SU-DHL-6 (cell line): ENCODE measurements around the gene DGUOK.
A peak's percentile ranks its signal among the peaks of the same experiment; 100 is the strongest.

Source experiments
- H2AFZ ChIP-seq: fragments of 200-600 bp; sonication (generic); 2 replicates; pipeline ENCODE4 v1.6.1; 2014; ENCODE audit warnings: low read depth, mild to moderate bottlenecking, moderate library complexity, mixed read lengths, antibody characterized with exemption, low read length; ENCODE audit not compliant: severe bottlenecking
- H3F3A ChIP-seq: fragments of 200-600 bp; shearing (Covaris generic); 2 replicates; pipeline ENCODE4 v1.6.0; 2016; ENCODE audit warnings: antibody characterized with exemption, mild to moderate bottlenecking; ENCODE audit not compliant: insufficient read depth
- H3K27ac ChIP-seq: fragments of 200-600 bp; sonication (generic); 2 replicates; pipeline ENCODE4 v1.5.1; 2016; ENCODE audit warnings: low read depth, mild to moderate bottlenecking, low read length, moderate library complexity, mixed read lengths
- H3K27me3 ChIP-seq: fragments of 200-600 bp; sonication (generic), shearing (Covaris generic); 2 replicates; pipeline ENCODE4 v1.6.0; 2014; ENCODE audit warnings: mild to moderate bottlenecking, low read length
- H3K36me3 ChIP-seq: fragments of 200-600 bp; sonication (generic); 2 replicates; pipeline ENCODE4 v1.6.1; 2014; ENCODE audit warnings: mild to moderate bottlenecking, low read length, mixed read lengths
- H3K4me2 ChIP-seq: fragments of 300-600, 200-600 bp; shearing (Covaris generic), sonication (generic); 2 replicates; pipeline ENCODE4 v1.6.0; 2014; ENCODE audit warnings: low read length, low read depth, mild to moderate bottlenecking; ENCODE audit not compliant: poor library complexity, severe bottlenecking
- H3K4me3 ChIP-seq: fragments of 200-600 bp; sonication (generic); 2 replicates; pipeline ENCODE4 v1.5.1; 2014; ENCODE audit warnings: antibody characterized with exemption, low read length, mild to moderate bottlenecking, mixed read lengths; ENCODE audit not compliant: insufficient read depth, poor library complexity, severe bottlenecking
- H3K79me2 ChIP-seq: fragments of 200-600 bp; sonication (generic); 2 replicates; pipeline ENCODE4 v1.6.1; 2014; ENCODE audit warnings: mild to moderate bottlenecking, low read length, moderate library complexity; ENCODE audit not compliant: insufficient read depth
- H3K9ac ChIP-seq: fragments of 200-600 bp; sonication (generic); 2 replicates; pipeline ENCODE4 v1.7.0; 2014; ENCODE audit warnings: mild to moderate bottlenecking, low read length
- H3K9me2 ChIP-seq: fragments of 200-600 bp; sonication (generic); replicated peaks from 2 replicates; pipeline ENCODE4 v1.6.1; 2014; ENCODE audit warnings: low read length; ENCODE audit not compliant: insufficient read depth
- H3K9me3 ChIP-seq: fragments of 200-600 bp; sonication (generic); 2 replicates; pipeline ENCODE4 v1.6.1; 2014; ENCODE audit warnings: low read length, mixed read lengths; ENCODE audit not compliant: insufficient read depth
- H4K20me1 ChIP-seq: fragments of 200-600 bp; sonication (generic); 2 replicates; pipeline ENCODE4 v1.6.1; 2014; ENCODE audit warnings: low read depth, mild to moderate bottlenecking, antibody characterized with exemption, low read length, moderate library complexity, mixed read lengths
- EZH2phosphoT487 ChIP-seq: fragments of 200-600 bp; sonication (generic), shearing (Covaris generic); conservative IDR thresholded peaks from 2 replicates; pipeline ENCODE4 v1.6.1; 2018; ENCODE audit warnings: mild to moderate bottlenecking, antibody characterized with exemption, low read length, moderate library complexity, mixed read lengths
- TF ChIP-seq, protein P1 (sequence below): fragments of 200-600 bp; sonication (generic); IDR thresholded peaks from one replicate; pipeline ENCODE4 v1.5.1; 2017; ENCODE audit warnings: antibody characterized with exemption, mild to moderate bottlenecking, low read length, moderate library complexity; ENCODE audit not compliant: insufficient read depth, poor library complexity, severe bottlenecking

DGUOK gene

DNA sequence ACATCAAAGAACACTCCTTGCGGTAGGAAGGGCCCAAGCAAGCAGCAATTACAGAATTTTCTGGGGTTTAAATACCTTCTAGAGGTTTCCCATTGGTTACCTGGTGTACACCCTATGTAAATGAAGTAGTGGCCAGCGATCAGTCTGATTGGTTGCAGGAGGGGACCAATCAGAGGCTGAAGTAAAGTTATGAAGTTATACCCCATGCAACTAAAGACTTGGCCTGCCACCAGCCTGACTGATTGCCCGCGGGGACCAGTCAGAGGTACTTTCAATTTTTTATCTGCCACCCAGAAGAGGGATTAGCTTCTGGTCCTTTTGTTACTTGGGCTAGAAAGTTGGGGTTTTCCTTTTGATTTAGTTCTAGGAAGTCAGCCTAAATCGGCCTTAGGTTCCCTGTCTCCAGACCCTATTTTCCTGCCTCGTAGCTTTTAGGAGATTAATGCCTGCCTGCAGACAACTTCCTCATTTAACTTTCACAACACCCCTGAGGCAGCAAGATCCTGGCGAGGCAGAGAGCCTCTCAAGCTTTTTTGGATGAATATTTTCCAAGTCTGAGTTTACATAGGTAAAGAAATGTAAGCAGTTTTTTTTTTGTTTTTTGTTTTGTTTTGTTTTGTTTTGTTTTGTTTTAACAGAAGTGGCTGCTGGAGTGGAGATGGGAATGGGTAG, 1.5 kb upstream of the DGUOK start:
- H3K27me3 ChIP-seq = no peaks in the 10 kb centered on the region
- no peak overlapping the region for H3K9ac ChIP-seq
- no peaks in the 10 kb centered on the region for H4K20me1 ChIP-seq
- no peak overlapping the region for H3K4me3 ChIP-seq
- H3K9me2 ChIP-seq = no peaks in the 10 kb centered on the region
- TF ChIP-seq, protein P1, sequence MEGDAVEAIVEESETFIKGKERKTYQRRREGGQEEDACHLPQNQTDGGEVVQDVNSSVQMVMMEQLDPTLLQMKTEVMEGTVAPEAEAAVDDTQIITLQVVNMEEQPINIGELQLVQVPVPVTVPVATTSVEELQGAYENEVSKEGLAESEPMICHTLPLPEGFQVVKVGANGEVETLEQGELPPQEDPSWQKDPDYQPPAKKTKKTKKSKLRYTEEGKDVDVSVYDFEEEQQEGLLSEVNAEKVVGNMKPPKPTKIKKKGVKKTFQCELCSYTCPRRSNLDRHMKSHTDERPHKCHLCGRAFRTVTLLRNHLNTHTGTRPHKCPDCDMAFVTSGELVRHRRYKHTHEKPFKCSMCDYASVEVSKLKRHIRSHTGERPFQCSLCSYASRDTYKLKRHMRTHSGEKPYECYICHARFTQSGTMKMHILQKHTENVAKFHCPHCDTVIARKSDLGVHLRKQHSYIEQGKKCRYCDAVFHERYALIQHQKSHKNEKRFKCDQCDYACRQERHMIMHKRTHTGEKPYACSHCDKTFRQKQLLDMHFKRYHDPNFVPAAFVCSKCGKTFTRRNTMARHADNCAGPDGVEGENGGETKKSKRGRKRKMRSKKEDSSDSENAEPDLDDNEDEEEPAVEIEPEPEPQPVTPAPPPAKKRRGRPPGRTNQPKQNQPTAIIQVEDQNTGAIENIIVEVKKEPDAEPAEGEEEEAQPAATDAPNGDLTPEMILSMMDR = no peak
- no peak for TF ChIP-seq EZH2phosphoT487
- peak overlapping the region; percentile 98 for H3K4me2 ChIP-seq
- H2AFZ ChIP-seq = peak overlapping the region; percentile 65
- peaks cover 34% of the 10 kb centered on the region for H3K79me2 ChIP-seq
- peaks cover 19% of the 10 kb centered on the region for H3F3A ChIP-seq
- H3K27ac ChIP-seq = no peak overlapping the region
- no peaks in the 10 kb centered on the region for H3K36me3 ChIP-seq
- 0 out of 2 replicates have a peak, but pooled peaks cover 5% of the 10 kb centered on the region for H3K9me3 ChIP-seq

DNA sequence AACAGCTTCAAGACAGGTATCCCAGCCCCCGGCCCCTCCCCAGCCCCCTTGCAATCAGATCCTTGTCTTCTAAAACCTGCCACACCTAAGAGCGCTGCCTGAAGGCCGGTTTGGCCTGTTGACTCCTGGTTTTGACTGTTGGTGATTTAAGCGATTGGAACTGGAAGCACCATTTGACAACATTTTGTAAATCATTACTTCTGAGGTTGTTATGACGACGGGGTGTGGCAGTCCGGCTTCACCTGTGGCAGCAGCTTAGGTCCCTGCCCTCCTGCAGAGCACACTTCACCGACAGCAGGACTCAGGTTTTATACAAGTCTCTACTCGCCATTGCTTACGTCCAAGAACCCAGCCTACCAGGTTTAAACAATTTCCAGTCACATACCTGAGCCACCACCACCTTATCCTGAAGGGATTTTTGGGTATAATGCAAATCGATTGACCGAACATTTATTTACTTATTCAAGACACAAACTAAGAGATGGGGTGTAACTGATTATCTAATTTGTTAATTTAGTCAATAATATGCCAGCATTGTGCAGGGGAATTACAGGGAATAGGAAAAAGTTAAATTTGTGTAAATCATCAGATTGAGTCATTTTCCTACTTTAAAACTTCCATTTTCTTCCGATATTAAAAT, 707 bp upstream of the DGUOK start:
- no peaks in the 10 kb centered on the region for H3K9me2 ChIP-seq
- H3K36me3 ChIP-seq = no peaks in the 10 kb centered on the region
- peak overlapping the region; percentile 98 for H3K4me2 ChIP-seq
- no peaks in the 10 kb centered on the region for H3K27me3 ChIP-seq
- peak overlapping the region; percentile 35 for H3K4me3 ChIP-seq
- H3K27ac ChIP-seq = peak overlapping the region; percentile 72
- H3K79me2 ChIP-seq = peaks cover 41% of the 10 kb centered on the region
- H4K20me1 ChIP-seq = no peaks in the 10 kb centered on the region
- peak overlapping the region; percentile 65 for H2AFZ ChIP-seq
- H3K9ac ChIP-seq = no peak overlapping the region
- 0 out of 2 replicates have a peak, but pooled peaks cover 5% of the 10 kb centered on the region for H3K9me3 ChIP-seq
- H3F3A ChIP-seq = peaks cover 19% of the 10 kb centered on the region
- no peak for TF ChIP-seq EZH2phosphoT487
- TF ChIP-seq, protein P1 = no peak

DNA sequence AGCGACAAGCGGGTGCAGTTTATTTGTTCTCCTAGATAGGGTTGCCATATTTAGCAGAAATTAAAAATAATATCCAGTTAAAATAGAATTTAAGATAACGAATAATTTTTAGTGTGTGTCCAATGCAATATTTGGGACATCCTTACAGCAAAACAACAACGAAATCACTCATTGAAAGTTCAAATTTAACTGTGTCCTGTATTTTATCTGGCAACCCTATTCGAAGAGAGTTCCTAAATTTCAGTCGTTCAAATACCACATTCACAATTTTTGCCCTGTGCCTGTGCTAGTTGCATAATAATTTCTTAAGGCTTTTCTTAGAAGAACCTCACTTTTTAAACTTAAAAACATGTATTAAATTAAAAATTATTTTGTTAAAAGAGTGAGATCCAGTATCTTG, 664 bp downstream of the DGUOK start:
- Histone ChIP-seq H3K27me3 (no peaks in the 10 kb centered on the region), H3K79me2 (peaks cover 54% of the 10 kb centered on the region), H3K4me3 (peak overlapping the region; percentile 95), H3K9me2 (no peaks in the 10 kb centered on the region), H3K4me2 (peak overlapping the region; percentile 98), H2AFZ (peak overlapping the region; percentile 36), H3K27ac (peak overlapping the region; percentile 64), H3F3A (peaks cover 18% of the 10 kb centered on the region), H3K9me3 (0 out of 2 replicates have a peak, but pooled peaks cover 5% of the 10 kb centered on the region), H3K9ac (peak overlapping the region; percentile 88), H3K36me3 (no peaks in the 10 kb centered on the region), H4K20me1 (no peaks in the 10 kb centered on the region)
- TF ChIP-seq EZH2phosphoT487 = no peak
- TF ChIP-seq, protein P1 = no peak
